ENCODE results near the gene TMEM229B.

- TF ChIP-seq EP300 (IDR thresholded peaks at IDR 0.05) (no peak), CTCF (IDR thresholded peaks at IDR 0.05) (no peak), POLR2A (IDR thresholded peaks at IDR 0.05) (no peak)
Measured at GRCh38 chr14:67441256-67441655, 47.3 kb downstream of the TMEM229B start.
